ENCODE data around the gene SLAMF1. TPM values are rescaled to one million over a fixed set of nuclear protein-coding genes. Genes with fewer than 3 reads are reported as not detected.
A peak's percentile ranks its signal among the peaks of the same experiment; 100 is the strongest.

The SLAMF1 gene
- total and polyA plus RNA-seq, 9 of the 15 experiments (the other 6 are each of a cell fraction or from before 2014, with no cell fraction given): 0.04 to 0.17 (median 0.11) TPM; not detected in 4

DNA sequence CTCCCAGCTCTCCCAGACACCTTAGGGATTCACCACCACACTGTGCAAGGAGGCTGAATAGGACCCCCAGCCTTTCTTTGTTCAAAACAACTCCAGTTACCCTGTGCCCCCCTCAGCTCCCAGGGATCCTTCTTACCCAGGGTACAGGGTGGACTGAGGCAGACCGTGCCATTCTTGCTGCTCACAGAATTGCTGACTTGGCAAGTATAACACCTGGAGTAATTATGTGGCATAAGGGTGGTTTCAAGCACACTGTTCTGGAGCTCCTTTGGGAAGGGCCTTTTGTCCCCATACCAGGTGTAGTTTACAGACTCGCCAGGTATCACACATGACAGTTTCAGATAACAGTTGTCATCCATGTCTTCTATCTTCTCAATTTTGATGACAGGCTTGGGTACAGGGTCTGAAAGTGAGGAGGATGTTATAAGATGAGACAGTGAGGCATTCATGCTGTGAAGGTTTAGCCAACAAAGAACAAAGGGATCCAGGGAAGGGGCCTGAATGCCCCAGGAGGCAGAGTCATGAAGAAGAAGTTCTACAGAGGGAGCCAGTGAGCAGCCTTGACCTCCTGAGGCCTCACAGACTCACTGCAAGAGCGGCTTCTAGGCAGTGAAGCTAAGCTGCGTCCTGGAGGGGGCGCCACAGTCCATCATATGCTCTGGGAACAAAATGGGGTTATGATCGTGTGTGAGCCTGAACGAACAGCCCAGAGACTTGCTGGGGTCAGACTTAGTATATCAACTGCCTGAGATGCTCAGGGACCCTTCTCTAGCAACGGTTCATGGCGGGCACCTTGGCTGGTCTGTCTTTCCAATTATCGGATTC, 34.4 kb upstream of the SLAMF1 start (continued):
- TF ChIP-seq, protein P1, sequence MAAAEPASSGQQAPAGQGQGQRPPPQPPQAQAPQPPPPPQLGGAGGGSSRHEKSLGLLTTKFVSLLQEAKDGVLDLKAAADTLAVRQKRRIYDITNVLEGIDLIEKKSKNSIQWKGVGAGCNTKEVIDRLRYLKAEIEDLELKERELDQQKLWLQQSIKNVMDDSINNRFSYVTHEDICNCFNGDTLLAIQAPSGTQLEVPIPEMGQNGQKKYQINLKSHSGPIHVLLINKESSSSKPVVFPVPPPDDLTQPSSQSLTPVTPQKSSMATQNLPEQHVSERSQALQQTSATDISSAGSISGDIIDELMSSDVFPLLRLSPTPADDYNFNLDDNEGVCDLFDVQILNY (CRISPR knock-in tag; IDR thresholded peaks at IDR 0.05): no peak
- no peak for TF ChIP-seq POLR2AphosphoS5 (IDR thresholded peaks at IDR 0.05; ENCODE audit: control insufficient read depth, insufficient read depth, low read depth, low read length)
- no peak for TF ChIP-seq THRAP3 (IDR thresholded peaks at IDR 0.05; ENCODE audit: borderline replicate concordance)
- TF ChIP-seq, protein P2, sequence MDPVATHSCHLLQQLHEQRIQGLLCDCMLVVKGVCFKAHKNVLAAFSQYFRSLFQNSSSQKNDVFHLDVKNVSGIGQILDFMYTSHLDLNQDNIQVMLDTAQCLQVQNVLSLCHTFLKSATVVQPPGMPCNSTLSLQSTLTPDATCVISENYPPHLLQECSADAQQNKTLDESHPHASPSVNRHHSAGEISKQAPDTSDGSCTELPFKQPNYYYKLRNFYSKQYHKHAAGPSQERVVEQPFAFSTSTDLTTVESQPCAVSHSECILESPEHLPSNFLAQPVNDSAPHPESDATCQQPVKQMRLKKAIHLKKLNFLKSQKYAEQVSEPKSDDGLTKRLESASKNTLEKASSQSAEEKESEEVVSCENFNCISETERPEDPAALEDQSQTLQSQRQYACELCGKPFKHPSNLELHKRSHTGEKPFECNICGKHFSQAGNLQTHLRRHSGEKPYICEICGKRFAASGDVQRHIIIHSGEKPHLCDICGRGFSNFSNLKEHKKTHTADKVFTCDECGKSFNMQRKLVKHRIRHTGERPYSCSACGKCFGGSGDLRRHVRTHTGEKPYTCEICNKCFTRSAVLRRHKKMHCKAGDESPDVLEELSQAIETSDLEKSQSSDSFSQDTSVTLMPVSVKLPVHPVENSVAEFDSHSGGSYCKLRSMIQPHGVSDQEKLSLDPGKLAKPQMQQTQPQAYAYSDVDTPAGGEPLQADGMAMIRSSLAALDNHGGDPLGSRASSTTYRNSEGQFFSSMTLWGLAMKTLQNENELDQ (CRISPR knock-in tag; IDR thresholded peaks at IDR 0.05; ENCODE audit: borderline replicate concordance): no peak
- no peak for TF ChIP-seq KAT2B (IDR thresholded peaks at IDR 0.05; ENCODE audit: low read depth, low read length)
- 0 out of 2 replicates have a peak, but pooled peaks have one; percentile 29 for TF ChIP-seq ZKSCAN1 (IDR thresholded peaks at IDR 0.05; ENCODE audit: low read depth, low read length)
- TF ChIP-seq ZNF217 (CRISPR knock-in tag; IDR thresholded peaks at IDR 0.05): no peak
- no peak for TF ChIP-seq TAF7 (tag; IDR thresholded peaks at IDR 0.05)
- no peak for TF ChIP-seq MEIS2 (IDR thresholded peaks at IDR 0.05; ENCODE audit: partially characterized antibody)
- TF ChIP-seq LARP7 (IDR thresholded peaks at IDR 0.05): no peak
- TF ChIP-seq GTF2E2 (tag; IDR thresholded peaks at IDR 0.05): no peak
- TF ChIP-seq, protein P3, sequence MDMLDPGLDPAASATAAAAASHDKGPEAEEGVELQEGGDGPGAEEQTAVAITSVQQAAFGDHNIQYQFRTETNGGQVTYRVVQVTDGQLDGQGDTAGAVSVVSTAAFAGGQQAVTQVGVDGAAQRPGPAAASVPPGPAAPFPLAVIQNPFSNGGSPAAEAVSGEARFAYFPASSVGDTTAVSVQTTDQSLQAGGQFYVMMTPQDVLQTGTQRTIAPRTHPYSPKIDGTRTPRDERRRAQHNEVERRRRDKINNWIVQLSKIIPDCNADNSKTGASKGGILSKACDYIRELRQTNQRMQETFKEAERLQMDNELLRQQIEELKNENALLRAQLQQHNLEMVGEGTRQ (CRISPR knock-in tag; IDR thresholded peaks at IDR 0.05): no peak
- no peak for TF ChIP-seq ZNF75A (CRISPR knock-in tag; IDR thresholded peaks at IDR 0.05)
- no peak for TF ChIP-seq MTA2 (IDR thresholded peaks at IDR 0.05; ENCODE audit: low read depth)
- no peak for TF ChIP-seq FOXJ3 (CRISPR knock-in tag; IDR thresholded peaks at IDR 0.05)
- TF ChIP-seq RAD21 (CRISPR knock-in tag; conservative IDR thresholded peaks at IDR 0.05 in 1 of 2, IDR thresholded peaks at IDR 0.05 in 1 of 2): peak; percentile 91 to 97
- no peak for TF ChIP-seq BDP1 (IDR thresholded peaks at IDR 0.05; ENCODE audit: insufficient read depth, insufficient read length)
- TF ChIP-seq, protein P4, sequence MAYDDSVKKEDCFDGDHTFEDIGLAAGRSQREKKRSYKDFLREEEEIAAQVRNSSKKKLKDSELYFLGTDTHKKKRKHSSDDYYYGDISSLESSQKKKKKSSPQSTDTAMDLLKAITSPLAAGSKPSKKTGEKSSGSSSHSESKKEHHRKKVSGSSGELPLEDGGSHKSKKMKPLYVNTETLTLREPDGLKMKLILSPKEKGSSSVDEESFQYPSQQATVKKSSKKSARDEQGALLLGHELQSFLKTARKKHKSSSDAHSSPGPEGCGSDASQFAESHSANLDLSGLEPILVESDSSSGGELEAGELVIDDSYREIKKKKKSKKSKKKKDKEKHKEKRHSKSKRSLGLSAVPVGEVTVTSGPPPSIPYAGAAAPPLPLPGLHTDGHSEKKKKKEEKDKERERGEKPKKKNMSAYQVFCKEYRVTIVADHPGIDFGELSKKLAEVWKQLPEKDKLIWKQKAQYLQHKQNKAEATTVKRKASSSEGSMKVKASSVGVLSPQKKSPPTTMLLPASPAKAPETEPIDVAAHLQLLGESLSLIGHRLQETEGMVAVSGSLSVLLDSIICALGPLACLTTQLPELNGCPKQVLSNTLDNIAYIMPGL (CRISPR knock-in tag; IDR thresholded peaks at IDR 0.05): no peak
- TF ChIP-seq LEF1 (IDR thresholded peaks at IDR 0.05): no peak
- no peak for TF ChIP-seq ZNF436 (CRISPR knock-in tag; IDR thresholded peaks at IDR 0.05)
- TF ChIP-seq, protein P5, sequence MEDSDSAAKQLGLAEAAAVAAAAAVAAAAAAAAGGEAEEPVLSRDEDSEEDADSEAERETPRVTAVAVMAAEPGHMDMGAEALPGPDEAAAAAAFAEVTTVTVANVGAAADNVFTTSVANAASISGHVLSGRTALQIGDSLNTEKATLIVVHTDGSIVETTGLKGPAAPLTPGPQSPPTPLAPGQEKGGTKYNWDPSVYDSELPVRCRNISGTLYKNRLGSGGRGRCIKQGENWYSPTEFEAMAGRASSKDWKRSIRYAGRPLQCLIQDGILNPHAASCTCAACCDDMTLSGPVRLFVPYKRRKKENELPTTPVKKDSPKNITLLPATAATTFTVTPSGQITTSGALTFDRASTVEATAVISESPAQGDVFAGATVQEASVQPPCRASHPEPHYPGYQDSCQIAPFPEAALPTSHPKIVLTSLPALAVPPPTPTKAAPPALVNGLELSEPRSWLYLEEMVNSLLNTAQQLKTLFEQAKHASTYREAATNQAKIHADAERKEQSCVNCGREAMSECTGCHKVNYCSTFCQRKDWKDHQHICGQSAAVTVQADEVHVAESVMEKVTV (CRISPR knock-in tag; IDR thresholded peaks at IDR 0.05): peak; percentile 85
- peak; percentile 32; the same call in 1 of the 2 replicates for TF ChIP-seq KLF16 (IDR thresholded peaks at IDR 0.05)
